ENCODE data around the gene ABCF2. TPM values are rescaled to one million over a fixed set of nuclear protein-coding genes. Genes with fewer than 3 reads are reported as not detected.

ABCF2 gene
- polyA plus RNA-seq, 3 donors: 11.3 to 32.4 (median 20.1) TPM

GRCh38 chr7:151186640-151187408 is 40.2 kb downstream of the ABCF2 start, which contains the start of gene ASB10:
ASB10 (minus strand) TSS chr7:151187250; CDS start chr7:151187130, 120 bp downstream.
- 68 to 74% (median 71%) methylated on average over 22 of the region's 22 CpGs for WGBS, 3 donors
- no peak within 1 kb of the TSS for H3K27ac ChIP-seq (ENCODE audit: low read depth, low read length)

GRCh38 chr7:151185762-151186639 is 41.0 kb downstream of the ABCF2 start:
- WGBS, 3 donors: 69 to 81% (median 80%) methylated on average over 16 of the region's 16 CpGs
- no peak overlapping the region for H3K27ac ChIP-seq (ENCODE audit: low read depth, low read length)

GRCh38 chr7:151181011-151181431 is 46.0 kb downstream of the ABCF2 start:
- H3K27ac ChIP-seq (ENCODE audit: low read depth, low read length): no peak overlapping the region
- WGBS, 3 donors: 79 to 90% (median 87%) methylated on average over 22 of the region's 22 CpGs

GRCh38 chr7:151179946-151180345 is 47.1 kb downstream of the ABCF2 start:
- no peak overlapping the region for H3K27ac ChIP-seq (ENCODE audit: low read depth, low read length)
- 67 to 74% (median 72%) methylated on average over 4 of the region's 4 CpGs for WGBS, 3 donors

GRCh38 chr7:151179287-151179860 is 47.6 kb downstream of the ABCF2 start:
- no peak overlapping the region for H3K27ac ChIP-seq (ENCODE audit: low read depth, low read length)
- WGBS, 3 donors: 78 to 82% (median 78%) methylated on average over 8 of the region's 8 CpGs

- WGBS, 3 donors: 68 to 72% (median 71%) methylated on average over 2 of the region's 2 CpGs
- no peak overlapping the region for H3K27ac ChIP-seq (ENCODE audit: low read depth, low read length)
Measured at GRCh38 chr7:151178831-151179230, 48.2 kb downstream of the ABCF2 start.

GRCh38 chr7:151178236-151178635 is 48.8 kb downstream of the ABCF2 start:
- no peak overlapping the region for H3K27ac ChIP-seq (ENCODE audit: low read depth, low read length)
- WGBS, 3 donors: 90 to 92% (median 90%) methylated on average over 9 of the region's 9 CpGs

- 76 to 97% (median 96%) methylated on average over 1 of the region's 1 CpG for WGBS, 3 donors
- H3K27ac ChIP-seq (ENCODE audit: low read depth, low read length): no peak overlapping the region
Measured at GRCh38 chr7:151177310-151177709, 49.7 kb downstream of the ABCF2 start.

GRCh38 chr7:151176401-151176800 is 50.6 kb downstream of the ABCF2 start:
- H3K27ac ChIP-seq (ENCODE audit: low read depth, low read length): no peak overlapping the region
- WGBS, 3 donors: 84 to 92% (median 90%) methylated on average over 9 of the region's 9 CpGs

- no peak overlapping the region for H3K27ac ChIP-seq (ENCODE audit: low read depth, low read length)
- 53 to 81% (median 75%) methylated on average over 23 of the region's 23 CpGs for WGBS, 3 donors
Measured at GRCh38 chr7:151175793-151176311, 51.2 kb downstream of the ABCF2 start.

GRCh38 chr7:151175047-151175792 is 51.8 kb downstream of the ABCF2 start:
- H3K27ac ChIP-seq (ENCODE audit: low read depth, low read length): no peak overlapping the region
- 75% methylated on average over 16 of the region's 16 CpGs for WGBS, 3 donors

- 55 to 68% (median 63%) methylated on average over 77 of the region's 77 CpGs for WGBS, 3 donors
- H3K27ac ChIP-seq (ENCODE audit: low read depth, low read length): no peak overlapping the region
Measured at GRCh38 chr7:151174246-151175046, 52.6 kb downstream of the ABCF2 start.

- WGBS, 3 donors: 82 to 87% (median 86%) methylated on average over 33 to 43 of the region's 43 CpGs
Measured at GRCh38 chr7:151173386-151174245, 53.4 kb downstream of the ABCF2 start.

GRCh38 chr7:151172273-151173141 is 54.5 kb downstream of the ABCF2 start:
- WGBS, 3 donors: 17 to 22% (median 22%) methylated on average over 42 of the region's 42 CpGs
- no peak overlapping the region for H3K27ac ChIP-seq (ENCODE audit: low read depth, low read length)

More at GRCh38 chr7:151173386-151174245, 53.4 kb downstream of the ABCF2 start:
- H3K27ac ChIP-seq (ENCODE audit: low read depth, low read length): no peak overlapping the region

- WGBS, 3 donors: 42 to 49% (median 43%) methylated on average over 10 of the region's 10 CpGs
- H3K27ac ChIP-seq (ENCODE audit: low read depth, low read length): no peak overlapping the region
Measured at GRCh38 chr7:151168787-151169162, 58.2 kb downstream of the ABCF2 start.
